Uterus (tissue), 4 donors: Measurements from ENCODE around the gene HDAC8. TPM values are rescaled to one million over a fixed set of nuclear protein-coding genes. Genes with fewer than 3 reads are reported as not detected.

Experiments
- DNase-seq, 2 donors: peaks; one replicate each; pipeline ENCODE4 v3.0.0-alpha.2; 2019 to 2020
- H3K27ac ChIP-seq, 2 donors: fragments of 200-600 bp; sonication (generic); 1 replicate in 1 of 2; 2 replicates in 1 of 2; pipeline ENCODE4 v1.5.1; 2016 to 2018
- H3K27me3 ChIP-seq, 2 donors: fragments of 200-600 bp; sonication (generic); one replicate each; pipeline ENCODE4 v1.5.1; 2018 to 2019; ENCODE audit warnings: control low read depth in 1 of 2
- H3K36me3 ChIP-seq, 2 donors: fragments of 200-600 bp; sonication (generic); one replicate each; pipeline ENCODE4 v1.5.1; 2019; ENCODE audit warnings: control low read depth in 1 of 2
- H3K4me1 ChIP-seq, 2 donors: fragments of 200-600 bp; sonication (generic); one replicate each; pipeline ENCODE4 v1.5.1; 2018 to 2019; ENCODE audit warnings: control low read depth in 1 of 2
- H3K4me3 ChIP-seq, 2 donors: fragments of 200-600 bp; sonication (generic); 1 replicate in 1 of 2; 2 replicates in 1 of 2; pipeline ENCODE4 v1.5.1; 2018 to 2019; ENCODE audit warnings: mild to moderate bottlenecking in 1 of 2
- H3K9me3 ChIP-seq, 2 donors: fragments of 200-600 bp; sonication (generic); one replicate each; pipeline ENCODE4 v1.5.1; 2019; ENCODE audit warnings: control low read depth in 1 of 2
- POLR2A ChIP-seq, 2 donors: fragments of 450-650 bp; IDR thresholded peaks; one replicate each; pipeline ENCODE4 v1.6.1; 2016; ENCODE audit warnings: antibody characterized with exemption in 2 of 2, mild to moderate bottlenecking in 1 of 2, moderate library complexity in 1 of 2
- intact Hi-C: fragments of 100-400 bp; cut with DNase I; formaldehyde crosslinking; loops from one replicate; pipeline ENCODE4 v1.15.1; 2023; ENCODE audit warnings: low total_unique reads
- total RNA-seq, 4 donors: library from RNA; depleted of rRNA in 3 of 4; stranded (reverse); fragments of >200 nt in 3 of 4; gene quantifications; one replicate each; pipeline versions ENCODE4 v1.1.0 to v1.2.4, GENCODE V29; 2014 to 2023
- TF ChIP-seq, protein P1 (sequence below), 4 experiments: fragments of 200-600 bp in 2 of 4; fragments of 450-650 bp in 2 of 4; sonication (generic) in 2 of 4; IDR thresholded peaks; one replicate each; pipeline ENCODE4 v1.5.1; 2016 to 2019; ENCODE audit warnings: antibody characterized with exemption in 4 of 4, mild to moderate bottlenecking in 2 of 4, moderate library complexity in 1 of 4
- donor health status: DM: yes; HTN: yes; CAD: no.

HDAC8 gene
- total RNA-seq, 4 donors from 2014 or later = 16.2 to 138 (median 43.1) TPM

DNA sequence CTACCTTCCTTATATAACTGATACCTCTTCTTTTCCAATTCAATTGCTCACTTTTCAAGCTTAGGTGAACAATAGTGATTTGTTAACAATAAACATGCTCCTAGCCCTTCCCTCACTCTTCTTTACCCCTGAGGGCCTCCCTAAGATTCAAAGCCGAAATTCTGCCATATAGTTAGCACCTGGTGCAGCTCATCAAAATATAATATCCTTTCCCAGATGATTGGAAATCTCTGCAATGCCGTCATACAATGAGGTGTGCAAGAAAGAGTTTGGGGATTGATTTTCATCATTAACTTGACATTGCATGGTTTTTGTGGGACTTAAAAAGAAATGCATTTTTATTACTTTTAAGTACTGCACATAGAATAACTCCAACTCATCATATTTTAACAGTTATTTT is 95.3 kb downstream of the HDAC8 start:
- no peaks in the 10 kb centered on the region for H3K4me1 ChIP-seq
- H3K9me3 ChIP-seq = no peaks in the 10 kb centered on the region
- no peak for DNase-seq
- H3K36me3 ChIP-seq = no peaks in the 10 kb centered on the region
- H3K4me3 ChIP-seq = no peak overlapping the region
- H3K27me3 ChIP-seq = peaks cover 0 to 7% of the 10 kb centered on the region in 2 donors
- no peak for TF ChIP-seq POLR2A (IDR thresholded peaks at IDR 0.05)
- TF ChIP-seq, protein P1, sequence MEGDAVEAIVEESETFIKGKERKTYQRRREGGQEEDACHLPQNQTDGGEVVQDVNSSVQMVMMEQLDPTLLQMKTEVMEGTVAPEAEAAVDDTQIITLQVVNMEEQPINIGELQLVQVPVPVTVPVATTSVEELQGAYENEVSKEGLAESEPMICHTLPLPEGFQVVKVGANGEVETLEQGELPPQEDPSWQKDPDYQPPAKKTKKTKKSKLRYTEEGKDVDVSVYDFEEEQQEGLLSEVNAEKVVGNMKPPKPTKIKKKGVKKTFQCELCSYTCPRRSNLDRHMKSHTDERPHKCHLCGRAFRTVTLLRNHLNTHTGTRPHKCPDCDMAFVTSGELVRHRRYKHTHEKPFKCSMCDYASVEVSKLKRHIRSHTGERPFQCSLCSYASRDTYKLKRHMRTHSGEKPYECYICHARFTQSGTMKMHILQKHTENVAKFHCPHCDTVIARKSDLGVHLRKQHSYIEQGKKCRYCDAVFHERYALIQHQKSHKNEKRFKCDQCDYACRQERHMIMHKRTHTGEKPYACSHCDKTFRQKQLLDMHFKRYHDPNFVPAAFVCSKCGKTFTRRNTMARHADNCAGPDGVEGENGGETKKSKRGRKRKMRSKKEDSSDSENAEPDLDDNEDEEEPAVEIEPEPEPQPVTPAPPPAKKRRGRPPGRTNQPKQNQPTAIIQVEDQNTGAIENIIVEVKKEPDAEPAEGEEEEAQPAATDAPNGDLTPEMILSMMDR (IDR thresholded peaks at IDR 0.05) = no peak
- H3K27ac ChIP-seq = no peak overlapping the region
- intact Hi-C loops = no loop called here

DNA sequence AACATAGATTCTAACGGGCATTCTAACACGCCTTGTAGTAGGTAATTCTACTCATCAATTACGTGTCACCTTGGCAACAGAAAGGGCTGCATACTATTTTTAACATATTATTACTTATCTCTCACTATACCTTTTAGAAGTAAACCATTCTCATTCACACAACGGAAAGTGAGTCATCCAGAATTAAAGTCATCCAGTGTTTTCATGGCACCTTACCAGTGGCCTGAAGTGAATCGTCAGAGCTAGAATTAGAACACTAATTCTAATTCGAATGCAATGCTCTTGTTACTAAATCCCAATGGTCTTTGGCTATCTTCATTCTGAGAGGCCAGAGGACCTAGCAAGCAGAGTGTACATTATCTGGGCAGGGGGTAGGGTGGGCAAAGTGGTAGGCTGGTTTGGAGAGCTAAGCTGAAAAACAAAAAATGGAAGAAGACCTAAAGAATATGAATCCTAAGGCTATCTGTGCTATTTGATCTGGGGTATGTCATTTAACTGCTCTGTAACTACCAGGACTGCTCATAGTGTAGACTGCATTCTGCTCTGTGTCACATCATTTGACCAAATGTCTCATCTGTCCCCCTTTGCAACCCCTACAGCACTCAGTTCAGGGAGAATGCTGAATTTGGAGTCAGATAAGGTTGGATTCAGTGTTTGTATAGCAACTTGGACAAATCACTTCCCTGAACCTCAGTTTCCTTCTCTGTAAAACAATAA is 96.5 kb downstream of the HDAC8 start:
- no peak for TF ChIP-seq POLR2A (IDR thresholded peaks at IDR 0.05)
- TF ChIP-seq, protein P1 (IDR thresholded peaks at IDR 0.05) = no peak
- intact Hi-C loops = no loop called here

DNA sequence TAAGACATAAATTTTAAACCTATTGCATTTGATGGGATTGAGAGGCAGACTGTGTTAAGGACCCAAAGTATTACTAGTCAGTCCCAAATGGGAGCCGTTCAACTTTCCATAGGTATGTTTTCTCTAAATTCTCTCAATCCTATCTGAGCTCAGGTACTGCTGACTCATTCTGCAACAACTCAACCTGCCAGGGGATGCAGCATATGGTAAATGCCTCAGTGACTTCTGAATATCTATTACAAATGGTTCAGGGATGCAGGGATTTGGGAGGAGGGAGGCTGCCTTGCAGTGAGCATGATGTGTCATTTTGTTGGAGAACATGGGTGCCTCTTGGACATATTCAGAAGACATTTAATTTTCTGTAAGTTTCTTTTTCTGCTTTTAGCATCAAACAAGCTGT is 97.3 kb downstream of the HDAC8 start:
- no peaks in the 10 kb centered on the region for H3K9me3 ChIP-seq
- no peak overlapping the region for H3K27ac ChIP-seq
- peaks cover 0 to 7% of the 10 kb centered on the region in 2 donors for H3K27me3 ChIP-seq
- H3K36me3 ChIP-seq = no peaks in the 10 kb centered on the region
- H3K4me3 ChIP-seq = no peak overlapping the region
- H3K4me1 ChIP-seq = no peaks in the 10 kb centered on the region
- no peak for DNase-seq
- TF ChIP-seq POLR2A (IDR thresholded peaks at IDR 0.05) = no peak
- TF ChIP-seq, protein P1 (IDR thresholded peaks at IDR 0.05) = no peak
- intact Hi-C loops = no loop called here

More for the DNA sequence above, 96.5 kb downstream of the HDAC8 start:
- H3K36me3 ChIP-seq = no peaks in the 10 kb centered on the region
- peaks cover 0 to 7% of the 10 kb centered on the region in 2 donors for H3K27me3 ChIP-seq
- no peak overlapping the region for H3K4me3 ChIP-seq
- no peak for DNase-seq
- no peak overlapping the region for H3K27ac ChIP-seq
- H3K4me1 ChIP-seq = no peaks in the 10 kb centered on the region
- no peaks in the 10 kb centered on the region for H3K9me3 ChIP-seq

DNA sequence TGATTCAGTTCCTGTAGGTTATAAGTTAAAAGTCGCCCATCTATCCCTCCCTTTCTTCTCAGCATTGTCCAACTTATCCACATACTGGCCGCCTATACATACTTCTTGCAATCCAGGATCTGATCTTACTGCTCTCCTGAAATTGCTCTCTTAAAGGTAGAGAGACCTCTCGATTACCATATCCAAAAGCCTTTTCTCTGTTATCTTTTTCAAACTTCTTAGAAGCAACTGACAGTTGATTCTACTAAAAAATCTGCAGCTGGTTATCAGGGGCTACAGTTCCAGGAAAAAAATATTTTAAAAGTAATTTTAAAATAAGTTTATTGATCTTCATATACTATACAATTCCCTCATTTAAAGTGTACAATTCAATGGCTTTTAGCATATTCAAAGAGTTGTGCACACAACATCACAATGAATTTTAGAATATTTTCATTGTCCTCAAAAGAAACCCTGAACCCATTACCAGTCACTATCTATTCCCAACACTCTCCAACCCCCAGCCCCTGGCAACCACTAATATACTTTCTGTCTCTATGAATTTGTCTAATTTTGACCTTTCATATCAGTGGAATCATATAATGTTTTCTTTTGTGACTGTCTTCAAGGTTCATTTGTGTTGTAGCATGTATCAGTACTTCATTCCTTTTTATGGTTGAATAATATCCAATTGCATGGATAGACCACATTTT is 102.0 kb downstream of the HDAC8 start:
- intact Hi-C loops = no loop called here
- Histone ChIP-seq H3K4me1 (no peaks in the 10 kb centered on the region), H3K9me3 (no peaks in the 10 kb centered on the region), H3K36me3 (no peaks in the 10 kb centered on the region), H3K27me3 (peaks cover 0 to 7% of the 10 kb centered on the region in 2 donors), H3K27ac (no peak overlapping the region), H3K4me3 (no peak overlapping the region)
- DNase-seq = no peak
- TF ChIP-seq, protein P1 (IDR thresholded peaks at IDR 0.05) = no peak
- TF ChIP-seq POLR2A (IDR thresholded peaks at IDR 0.05) = no peak

DNA sequence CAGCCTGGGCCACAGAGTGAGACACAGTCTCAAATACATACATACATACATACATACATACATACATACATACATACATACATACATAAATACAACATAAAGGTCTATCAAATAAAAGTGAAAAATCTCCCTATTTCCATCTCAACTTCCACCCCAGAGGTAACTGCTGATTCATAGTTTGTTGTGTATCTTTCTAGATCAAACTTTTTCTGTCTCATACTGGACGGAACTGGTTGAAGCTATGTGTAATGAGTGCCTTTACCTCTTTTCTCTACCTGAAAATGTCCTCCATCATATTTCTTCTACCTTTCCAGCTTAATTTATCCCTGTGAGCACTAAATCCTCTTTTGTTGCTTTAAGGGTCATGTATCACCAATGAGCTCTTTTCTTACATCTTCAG is 102.5 kb downstream of the HDAC8 start:
- Histone ChIP-seq H3K4me3 (no peak overlapping the region), H3K27me3 (peaks cover 0 to 3% of the 10 kb centered on the region in 2 donors), H3K4me1 (no peaks in the 10 kb centered on the region), H3K27ac (no peak overlapping the region), H3K36me3 (no peaks in the 10 kb centered on the region), H3K9me3 (no peaks in the 10 kb centered on the region)
- intact Hi-C loops = no loop called here
- TF ChIP-seq, protein P1 (IDR thresholded peaks at IDR 0.05) = no peak
- TF ChIP-seq POLR2A (IDR thresholded peaks at IDR 0.05) = no peak
- DNase-seq = no peak
